Activated CD4-positive, CD25-positive, alpha-beta regulatory T cell treated with anti-CD3 and anti-CD28 coated beads, Interleukin-2, amount 50 U/mL, for 24 hours (primary cell): ENCODE results near the gene UCKL1.
A peak's percentile ranks its signal among the peaks of the same experiment; 100 is the strongest.
"Not testable (repeated sequence)": the region's sequence is repeated elsewhere in the genome, so short reads cannot be mapped to it uniquely, and the experiment has no call there.

Experiments
- ATAC-seq, 2 donors: fragments of 150-1000 bp; cut with Tn5 transposase; one replicate each; pipeline ENCODE4 v1.10.0; 2021; ENCODE audit warnings: mild to moderate bottlenecking in 1 of 2, moderate library complexity in 1 of 2

The UCKL1 gene

GRCh38 chr20:63972312-63973159, 16.3 kb upstream of the UCKL1 start:
- no peak for ATAC-seq

GRCh38 chr20:63971960-63972311, 15.7 kb upstream of the UCKL1 start:
- not testable (repeated sequence) for ATAC-seq

GRCh38 chr20:63970714-63971431, 14.7 kb upstream of the UCKL1 start:
- ATAC-seq, result no peak

GRCh38 chr20:63969838-63970713, 13.9 kb upstream of the UCKL1 start, which contains the start of gene ZNF512B:
TSS of gene ZNF512B (minus strand) at chr20:63969930. CDS start at chr20:63967950, 1,980 bp downstream.
- peak; percentile 48 to 53 for ATAC-seq

- ATAC-seq, result peak; percentile 29 to 34
Observed at GRCh38 chr20:63968928-63969760, 12.9 kb upstream of the UCKL1 start.

- ATAC-seq, result no peak
Observed at GRCh38 chr20:63968136-63968927, 12.1 kb upstream of the UCKL1 start.

GRCh38 chr20:63967330-63968135, 11.3 kb upstream of the UCKL1 start:
- no peak for ATAC-seq

GRCh38 chr20:63966944-63967322, 10.7 kb upstream of the UCKL1 start:
- ATAC-seq, result no peak

- no peak for ATAC-seq
Observed at GRCh38 chr20:63966172-63966943, 10.1 kb upstream of the UCKL1 start.

GRCh38 chr20:63964412-63964811, 8.2 kb upstream of the UCKL1 start:
- ATAC-seq, result no peak

GRCh38 chr20:63963784-63964301, 7.6 kb upstream of the UCKL1 start:
- ATAC-seq, result no peak

- no peak for ATAC-seq
Observed at GRCh38 chr20:63963348-63963741, 7.1 kb upstream of the UCKL1 start.

GRCh38 chr20:63962426-63963347, 6.5 kb upstream of the UCKL1 start:
- ATAC-seq, result no peak

- ATAC-seq, result no peak
Observed at GRCh38 chr20:63961664-63962425, 5.6 kb upstream of the UCKL1 start.

GRCh38 chr20:63960654-63961621, 4.7 kb upstream of the UCKL1 start:
- not testable (repeated sequence) for ATAC-seq

GRCh38 chr20:63959699-63960075, 3.5 kb upstream of the UCKL1 start:
- ATAC-seq, result no peak
